ENCODE results near the gene TMEM62.

The TMEM62 gene

DNA sequence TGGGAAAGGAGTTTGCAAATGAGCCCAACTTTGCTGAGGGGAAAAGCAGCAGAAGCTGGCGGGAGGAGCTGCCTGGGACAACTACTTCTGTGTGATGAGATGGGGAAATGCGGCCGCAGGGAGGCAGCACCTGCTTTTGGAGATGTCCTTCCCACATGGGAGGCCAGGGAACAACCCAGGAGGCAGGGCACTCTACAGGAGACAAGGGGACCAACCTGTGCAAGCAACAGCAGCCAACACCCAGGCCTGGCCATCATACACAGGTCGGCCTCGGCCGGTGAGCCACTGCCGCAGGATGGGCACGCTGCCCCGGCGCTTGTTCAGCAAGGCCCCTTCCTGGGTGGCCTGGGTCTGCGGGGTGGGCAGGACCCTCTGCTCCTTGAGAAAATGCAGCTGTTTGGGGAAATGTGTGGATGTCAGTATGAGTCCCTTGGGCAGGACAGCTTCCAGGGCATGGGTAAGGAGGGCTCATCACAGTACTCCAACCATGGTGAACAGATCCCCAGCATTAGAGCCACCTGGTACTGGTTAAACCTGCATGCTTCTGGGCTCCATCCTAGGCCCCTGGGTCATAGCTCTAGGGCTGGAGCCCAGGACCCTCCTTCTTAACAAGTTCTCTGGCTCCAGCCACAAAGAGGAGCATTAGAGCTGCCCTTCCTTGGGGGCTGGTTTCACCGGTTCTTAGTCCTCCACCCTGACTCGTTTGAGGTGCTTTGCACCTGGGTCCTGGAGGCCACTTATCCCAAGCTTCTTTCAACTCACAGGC, 75.9 kb downstream of the TMEM62 start:
- no peak overlapping the region for H3K27ac ChIP-seq (ENCODE audit: low read depth, low read length, severe bottlenecking)
- no peak overlapping the region for H3K4me3 ChIP-seq (ENCODE audit: extremely low read depth, insufficient read depth, low read length, poor library complexity, severe bottlenecking)
- H3K9me3 ChIP-seq (ENCODE audit: control insufficient read depth, low read length) = no peaks in the 10 kb centered on the region
- H3K36me3 ChIP-seq (ENCODE audit: control insufficient read depth, insufficient read depth, low read length) = no peaks in the 10 kb centered on the region
- H3K4me1 ChIP-seq (ENCODE audit: control insufficient read depth, insufficient read depth, low read length, poor library complexity, severe bottlenecking) = no peaks in the 10 kb centered on the region
- 83 to 87% methylated on average over 8 to 13 of the region's 13 CpGs for WGBS, 2 experiments (ENCODE audit: insufficient coverage in 2 of 2)

DNA sequence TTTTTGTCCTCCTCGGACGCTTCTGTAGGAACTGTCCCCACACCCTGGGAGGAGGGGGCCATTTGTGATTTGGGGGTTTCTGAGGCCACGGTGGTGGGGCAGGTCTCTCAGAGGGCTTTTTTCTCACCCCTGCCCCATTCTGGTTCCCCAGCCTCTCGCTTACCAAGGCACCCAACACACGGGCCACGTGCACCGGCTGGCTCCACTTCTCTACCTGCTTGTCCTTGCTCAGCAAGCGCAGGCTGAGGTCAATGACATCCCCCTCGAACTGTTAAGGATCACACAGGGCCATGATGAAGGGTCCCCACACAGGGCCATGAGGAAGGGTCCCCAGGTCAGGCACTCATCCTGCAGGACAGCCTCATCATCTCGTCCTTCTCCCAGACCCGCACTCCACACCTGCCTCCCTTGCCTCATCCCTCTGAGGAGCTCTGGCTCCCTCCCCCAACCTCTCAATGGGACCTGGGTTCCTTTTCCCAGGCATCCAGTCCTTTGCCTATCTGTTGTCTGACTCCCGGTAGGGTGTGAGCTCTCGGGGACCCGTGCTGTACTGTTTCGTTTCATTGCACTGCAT, 76.9 kb downstream of the TMEM62 start:
- Histone ChIP-seq H3K36me3 (ENCODE audit: control insufficient read depth, insufficient read depth, low read length) (no peaks in the 10 kb centered on the region), H3K4me1 (ENCODE audit: control insufficient read depth, insufficient read depth, low read length, poor library complexity, severe bottlenecking) (no peaks in the 10 kb centered on the region), H3K9me3 (ENCODE audit: control insufficient read depth, low read length) (no peaks in the 10 kb centered on the region), H3K4me3 (ENCODE audit: extremely low read depth, insufficient read depth, low read length, poor library complexity, severe bottlenecking) (no peak overlapping the region), H3K27ac (ENCODE audit: low read depth, low read length, severe bottlenecking) (no peak overlapping the region)
- 78 to 92% methylated on average over 7 to 12 of the region's 15 CpGs for WGBS, 2 experiments (ENCODE audit: insufficient coverage in 2 of 2)

DNA sequence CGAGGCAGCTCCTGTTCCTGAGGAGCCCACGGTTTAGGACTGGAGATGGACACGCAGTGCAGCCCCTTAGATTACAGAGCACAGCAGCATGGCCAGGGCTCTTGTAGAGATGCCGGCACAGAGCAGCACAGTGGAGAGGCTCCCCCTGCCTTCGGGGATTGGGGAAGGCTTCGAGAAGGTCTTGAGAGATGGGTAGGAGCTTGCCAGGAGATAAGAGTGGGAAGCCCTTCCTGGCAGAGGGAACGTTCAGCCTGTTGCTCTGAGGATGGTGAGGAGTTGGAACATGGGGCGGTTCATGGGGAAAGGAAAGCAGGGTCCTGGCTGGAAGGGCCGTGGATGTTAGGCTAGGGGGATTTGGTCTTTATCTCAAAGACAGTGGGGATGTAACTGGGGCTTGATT, 77.4 kb downstream of the TMEM62 start:
- Histone ChIP-seq H3K36me3 (ENCODE audit: control insufficient read depth, insufficient read depth, low read length) (no peaks in the 10 kb centered on the region), H3K4me1 (ENCODE audit: control insufficient read depth, insufficient read depth, low read length, poor library complexity, severe bottlenecking) (no peaks in the 10 kb centered on the region), H3K27ac (ENCODE audit: low read depth, low read length, severe bottlenecking) (no peak overlapping the region), H3K4me3 (ENCODE audit: extremely low read depth, insufficient read depth, low read length, poor library complexity, severe bottlenecking) (no peak overlapping the region), H3K9me3 (ENCODE audit: control insufficient read depth, low read length) (no peaks in the 10 kb centered on the region)
- WGBS, 2 experiments (ENCODE audit: insufficient coverage in 2 of 2) = 79 to 86% methylated on average over 9 of the region's 9 CpGs

DNA sequence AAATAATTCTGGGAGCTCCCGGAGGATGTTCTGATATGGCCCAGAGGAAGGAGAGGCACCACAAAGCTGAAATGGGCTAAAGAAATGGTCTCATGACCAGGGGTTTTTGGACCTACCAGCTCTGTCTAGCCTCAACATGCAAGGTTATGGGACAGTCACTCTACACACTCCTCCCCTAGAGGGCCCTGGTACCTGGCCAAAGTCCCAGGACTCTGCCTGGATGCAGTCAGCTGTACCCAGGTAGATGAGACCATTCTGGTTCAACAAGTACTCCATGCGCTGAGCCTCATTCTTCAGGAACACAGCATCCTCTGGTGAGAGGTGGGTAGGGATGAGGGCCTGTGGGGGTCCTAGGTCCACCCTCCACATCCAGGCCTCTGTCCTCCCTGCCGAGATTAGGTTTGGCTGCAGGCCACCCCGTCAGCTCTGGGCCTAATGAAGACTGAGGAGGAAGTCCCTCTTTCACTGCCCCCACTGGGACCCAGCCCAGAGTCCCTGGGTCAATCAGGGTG, 77.9 kb downstream of the TMEM62 start:
- H3K4me3 ChIP-seq (ENCODE audit: extremely low read depth, insufficient read depth, low read length, poor library complexity, severe bottlenecking) = no peak overlapping the region
- H3K27ac ChIP-seq (ENCODE audit: low read depth, low read length, severe bottlenecking) = no peak overlapping the region
- no peaks in the 10 kb centered on the region for H3K4me1 ChIP-seq (ENCODE audit: control insufficient read depth, insufficient read depth, low read length, poor library complexity, severe bottlenecking)
- 92 to 93% methylated on average over 1 to 3 of the region's 4 CpGs for WGBS, 2 experiments (ENCODE audit: insufficient coverage in 2 of 2)
- no peaks in the 10 kb centered on the region for H3K36me3 ChIP-seq (ENCODE audit: control insufficient read depth, insufficient read depth, low read length)
- H3K9me3 ChIP-seq (ENCODE audit: control insufficient read depth, low read length) = no peaks in the 10 kb centered on the region

DNA sequence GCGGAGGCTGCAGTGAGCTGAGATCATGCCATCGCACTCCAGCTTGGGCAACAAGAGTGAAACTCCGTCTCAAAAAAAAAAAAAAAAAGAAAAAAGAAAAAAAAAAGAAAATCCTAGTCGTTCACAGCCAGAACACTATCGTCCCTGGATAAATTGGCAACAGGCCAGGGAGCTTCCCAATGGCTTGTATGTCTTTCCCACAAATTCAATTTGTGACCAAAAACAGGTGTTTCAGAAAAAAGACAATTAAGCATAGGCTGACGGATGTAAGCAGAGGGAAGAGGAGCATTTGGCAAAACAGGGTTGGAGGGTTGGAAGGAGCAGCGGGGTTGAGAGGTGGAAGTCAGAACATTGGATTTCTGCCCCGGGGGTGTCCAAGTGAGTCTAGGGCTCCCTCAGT, 78.9 kb downstream of the TMEM62 start:
- Histone ChIP-seq H3K4me1 (ENCODE audit: control insufficient read depth, insufficient read depth, low read length, poor library complexity, severe bottlenecking) (no peaks in the 10 kb centered on the region), H3K27ac (ENCODE audit: low read depth, low read length, severe bottlenecking) (no peak overlapping the region), H3K9me3 (ENCODE audit: control insufficient read depth, low read length) (no peaks in the 10 kb centered on the region), H3K4me3 (ENCODE audit: extremely low read depth, insufficient read depth, low read length, poor library complexity, severe bottlenecking) (no peak overlapping the region), H3K36me3 (ENCODE audit: control insufficient read depth, insufficient read depth, low read length) (no peaks in the 10 kb centered on the region)
- WGBS, 2 experiments (ENCODE audit: insufficient coverage in 2 of 2) = 87 to 93% methylated on average over 5 to 8 of the region's 8 CpGs

DNA sequence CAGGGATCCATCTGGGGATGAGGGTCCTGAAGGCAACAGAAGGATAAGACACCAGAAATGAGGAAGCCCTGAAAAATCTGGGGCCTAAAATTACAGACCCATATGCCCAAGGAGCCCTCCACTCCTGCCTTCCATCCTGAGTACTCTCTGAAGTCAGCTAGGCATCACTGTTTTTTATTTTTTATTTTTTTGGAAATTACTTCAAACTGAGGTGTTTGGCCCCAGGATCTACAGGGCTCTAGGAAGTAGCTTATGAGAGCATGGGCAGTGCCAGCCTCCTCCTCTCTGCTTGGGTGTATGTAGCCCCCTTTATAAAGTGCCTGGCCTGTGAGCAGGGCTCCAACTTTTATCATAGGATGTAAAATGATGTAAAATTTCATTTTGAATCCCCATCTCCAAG, 79.6 kb downstream of the TMEM62 start:
- H3K27ac ChIP-seq (ENCODE audit: low read depth, low read length, severe bottlenecking) = no peak overlapping the region
- no peaks in the 10 kb centered on the region for H3K36me3 ChIP-seq (ENCODE audit: control insufficient read depth, insufficient read depth, low read length)
- H3K9me3 ChIP-seq (ENCODE audit: control insufficient read depth, low read length) = no peaks in the 10 kb centered on the region
- no peaks in the 10 kb centered on the region for H3K4me1 ChIP-seq (ENCODE audit: control insufficient read depth, insufficient read depth, low read length, poor library complexity, severe bottlenecking)
- no peak overlapping the region for H3K4me3 ChIP-seq (ENCODE audit: extremely low read depth, insufficient read depth, low read length, poor library complexity, severe bottlenecking)

DNA sequence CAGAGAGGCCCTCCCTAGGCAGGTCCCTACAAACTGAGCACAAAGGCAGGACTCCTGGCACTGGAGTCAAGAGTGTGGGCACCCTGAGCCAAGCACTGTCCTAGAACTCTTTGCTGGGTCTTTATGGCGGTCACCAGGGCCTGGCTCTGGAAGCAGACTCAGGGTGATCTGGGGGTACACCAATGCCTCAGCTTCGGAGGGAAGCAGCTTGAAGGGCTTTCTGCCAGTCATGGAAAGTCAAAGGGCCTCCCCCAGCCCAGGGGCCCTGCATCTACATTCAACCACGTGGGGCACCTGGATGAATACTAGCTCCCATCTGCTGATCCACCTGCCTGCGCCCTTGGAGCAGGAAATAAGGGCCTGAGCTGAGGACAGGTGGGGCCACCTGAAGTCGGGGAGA, 80.1 kb downstream of the TMEM62 start:
- H3K36me3 ChIP-seq (ENCODE audit: control insufficient read depth, insufficient read depth, low read length) = no peaks in the 10 kb centered on the region
- H3K4me3 ChIP-seq (ENCODE audit: extremely low read depth, insufficient read depth, low read length, poor library complexity, severe bottlenecking) = no peak overlapping the region
- 84 to 93% methylated on average over 4 to 5 of the region's 5 CpGs for WGBS, 2 experiments (ENCODE audit: insufficient coverage in 2 of 2)
- no peaks in the 10 kb centered on the region for H3K9me3 ChIP-seq (ENCODE audit: control insufficient read depth, low read length)
- no peaks in the 10 kb centered on the region for H3K4me1 ChIP-seq (ENCODE audit: control insufficient read depth, insufficient read depth, low read length, poor library complexity, severe bottlenecking)
- H3K27ac ChIP-seq (ENCODE audit: low read depth, low read length, severe bottlenecking) = no peak overlapping the region

DNA sequence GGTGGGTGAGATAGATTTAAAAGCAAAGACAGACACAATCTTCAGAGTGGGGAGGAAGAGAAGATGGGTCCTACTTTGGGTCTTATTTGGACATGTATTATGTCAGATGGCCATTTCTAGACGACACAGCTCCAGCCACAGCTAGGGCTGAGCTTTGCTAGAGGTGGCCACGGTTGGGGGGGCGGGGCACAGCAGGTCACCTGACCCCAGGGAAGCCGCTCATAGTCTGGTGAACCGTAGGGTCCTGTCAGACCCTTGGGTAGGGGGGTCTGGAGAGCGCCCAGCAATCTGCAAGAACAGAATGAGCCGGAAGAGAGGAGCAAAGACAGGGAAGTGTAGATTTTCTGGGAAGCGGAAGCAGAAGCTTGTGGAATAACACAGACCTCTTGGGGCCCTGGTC, 80.8 kb downstream of the TMEM62 start:
- Histone ChIP-seq H3K27ac (ENCODE audit: low read depth, low read length, severe bottlenecking) (no peak overlapping the region), H3K4me1 (ENCODE audit: control insufficient read depth, insufficient read depth, low read length, poor library complexity, severe bottlenecking) (no peaks in the 10 kb centered on the region), H3K9me3 (ENCODE audit: control insufficient read depth, low read length) (no peaks in the 10 kb centered on the region), H3K4me3 (ENCODE audit: extremely low read depth, insufficient read depth, low read length, poor library complexity, severe bottlenecking) (no peak overlapping the region), H3K36me3 (ENCODE audit: control insufficient read depth, insufficient read depth, low read length) (no peaks in the 10 kb centered on the region)
- 79 to 84% methylated on average over 5 to 7 of the region's 8 CpGs for WGBS, 2 experiments (ENCODE audit: insufficient coverage in 2 of 2)

DNA sequence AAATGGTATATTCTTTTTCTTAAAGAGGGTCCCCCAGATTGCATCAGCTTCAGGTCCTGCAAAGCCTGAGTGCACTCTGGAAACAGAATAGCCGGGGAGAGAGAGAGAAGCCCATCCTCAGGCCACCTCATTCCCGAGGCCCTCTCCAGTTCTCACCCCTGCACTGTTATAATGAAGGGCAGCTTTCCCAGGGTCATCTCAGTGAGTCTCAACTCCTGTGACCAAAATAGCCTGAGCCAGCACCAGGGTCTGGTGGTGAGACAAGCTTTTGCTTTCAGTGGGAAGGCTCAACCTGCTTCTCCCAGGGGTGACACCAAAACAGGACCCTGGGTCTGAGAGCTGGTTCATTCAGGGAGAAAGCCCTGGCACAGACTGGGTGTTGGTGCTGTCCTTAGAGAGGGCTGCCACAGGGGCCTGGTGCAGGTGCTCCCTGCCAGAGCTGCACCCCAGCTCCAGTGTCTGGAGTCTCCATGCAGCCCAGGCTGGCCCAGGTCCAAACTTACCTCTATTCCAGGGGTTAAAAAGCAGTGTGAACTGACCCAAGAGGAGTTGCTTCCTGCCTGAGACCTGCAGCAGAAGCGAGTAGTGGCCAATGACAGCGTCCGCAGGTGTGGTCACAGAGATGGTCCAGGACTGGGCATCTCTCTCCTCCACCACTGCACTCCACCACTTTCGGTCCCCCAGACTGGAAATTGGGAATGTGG, 81.4 kb downstream of the TMEM62 start:
- no peaks in the 10 kb centered on the region for H3K9me3 ChIP-seq (ENCODE audit: control insufficient read depth, low read length)
- no peak overlapping the region for H3K4me3 ChIP-seq (ENCODE audit: extremely low read depth, insufficient read depth, low read length, poor library complexity, severe bottlenecking)
- H3K4me1 ChIP-seq (ENCODE audit: control insufficient read depth, insufficient read depth, low read length, poor library complexity, severe bottlenecking) = no peaks in the 10 kb centered on the region
- H3K36me3 ChIP-seq (ENCODE audit: control insufficient read depth, insufficient read depth, low read length) = no peaks in the 10 kb centered on the region
- no peak overlapping the region for H3K27ac ChIP-seq (ENCODE audit: low read depth, low read length, severe bottlenecking)
- WGBS, 2 experiments (ENCODE audit: insufficient coverage in 2 of 2) = 97 to 100% methylated on average over 3 of the region's 6 CpGs

DNA sequence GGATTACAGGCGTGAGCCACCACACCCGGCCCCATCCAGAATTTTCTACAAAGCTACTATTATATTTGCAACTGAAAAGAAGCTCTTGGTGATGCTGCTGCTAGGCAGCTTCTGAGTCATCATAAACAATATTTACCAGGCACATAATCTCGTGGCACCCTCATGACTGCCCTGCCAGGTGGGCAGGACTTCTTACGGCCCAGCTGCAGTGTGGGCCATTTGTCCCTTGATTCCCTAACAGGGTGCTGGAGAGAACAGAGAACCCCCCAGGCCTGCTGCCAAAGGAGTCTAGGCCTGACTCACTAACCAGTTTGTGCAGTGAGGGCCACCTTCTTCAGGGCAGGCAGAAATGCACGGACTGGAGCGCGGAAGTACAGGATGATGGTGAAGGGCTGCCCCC, 82.6 kb downstream of the TMEM62 start:
- Histone ChIP-seq H3K4me3 (ENCODE audit: extremely low read depth, insufficient read depth, low read length, poor library complexity, severe bottlenecking) (no peak overlapping the region), H3K36me3 (ENCODE audit: control insufficient read depth, insufficient read depth, low read length) (no peaks in the 10 kb centered on the region), H3K4me1 (ENCODE audit: control insufficient read depth, insufficient read depth, low read length, poor library complexity, severe bottlenecking) (no peaks in the 10 kb centered on the region), H3K9me3 (ENCODE audit: control insufficient read depth, low read length) (no peaks in the 10 kb centered on the region), H3K27ac (ENCODE audit: low read depth, low read length, severe bottlenecking) (no peak overlapping the region)
- WGBS, 2 experiments (ENCODE audit: insufficient coverage in 2 of 2) = 92 to 96% methylated on average over 5 to 7 of the region's 7 CpGs
